Measurements from ENCODE around the gene CPLX4. TPM values are rescaled to one million over a fixed set of nuclear protein-coding genes. Genes with fewer than 3 reads are reported as not detected.

CPLX4 gene, protein sequence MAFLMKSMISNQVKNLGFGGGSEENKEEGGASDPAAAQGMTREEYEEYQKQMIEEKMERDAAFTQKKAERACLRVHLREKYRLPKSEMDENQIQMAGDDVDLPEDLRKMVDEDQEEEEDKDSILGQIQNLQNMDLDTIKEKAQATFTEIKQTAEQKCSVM
- total RNA-seq, result under 1 TPM in 3 of 8 experiments, not detected in 5; 0.23 to 0.81 (median 0.49) TPM

DNA sequence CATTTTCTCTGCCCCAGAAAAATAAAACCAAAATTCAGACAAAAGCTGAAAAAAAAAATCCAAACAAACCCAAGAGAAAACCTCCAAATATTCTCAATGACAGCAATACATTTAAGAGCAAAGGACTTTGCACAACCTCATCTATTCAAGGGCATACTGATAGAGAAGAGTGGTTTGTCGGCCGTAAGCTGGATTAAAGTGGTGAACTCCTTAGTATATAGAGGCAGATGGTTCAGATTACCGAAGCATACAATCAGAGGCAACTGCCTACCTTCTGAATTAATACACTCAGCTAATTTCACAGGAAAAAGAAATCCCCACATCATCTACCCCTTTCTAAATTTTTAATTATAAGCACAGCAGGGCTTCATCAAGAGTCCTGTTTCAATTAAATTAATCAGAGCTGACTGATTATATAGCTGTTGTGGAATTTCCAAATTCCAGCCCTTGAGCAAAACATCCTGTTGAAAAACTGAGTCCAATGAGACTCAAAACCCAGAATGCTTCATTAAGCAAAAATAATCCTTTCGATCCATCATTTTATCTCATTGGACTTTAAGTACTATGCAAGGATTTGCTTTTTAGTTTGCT lies at the start of gene CPLX4:
CPLX4 (minus strand) TSS at position 190 of the 591 bp plus-strand sequence; CDS start at position 3, 187 bp downstream.
- H3K4me3 ChIP-seq, result no peak within 1 kb of the TSS
- in situ Hi-C loops (cut with MboI; ENCODE audit: low pct_unique_long_range_greater_than_20kb in 2 of 9, low sequenced_read_pairs in 9 of 9, unreplicated experiment in 9 of 9), result loop anchor here in 1 of 9 experiments (10.0 kb wide), 1 partner anchor 76 kb away; no protein-coding TSS in a partner anchor

GRCh38 chr18:59360381-59360780 lies 41.9 kb upstream of the CPLX4 start:
- Histone ChIP-seq H3K4me1 (replicated peaks in 1 of 2) (peaks cover 10 to 16% of the 10 kb centered on the region in 2 donors), H3K4me3 (no peak overlapping the region), H3K27ac (no peak overlapping the region)
- in situ Hi-C loops (cut with MboI; ENCODE audit: low pct_unique_long_range_greater_than_20kb in 2 of 9, low sequenced_read_pairs in 9 of 9, unreplicated experiment in 9 of 9), result no loop called here
- ATAC-seq (replicated peaks in 6 of 8), result no peak
- 87 to 100% (median 96%) methylated on average over 2 to 3 of the region's 3 CpGs for WGBS, 10 experiments

More for the DNA sequence above, at the start of gene CPLX4:
- WGBS, 10 experiments, result 0 to 100% (median 82%) methylated on average over 1 to 4 of the region's 4 CpGs
- no peak within 1 kb of the TSS for H3K27ac ChIP-seq
- no peaks in the 10 kb centered on the region for H3K4me1 ChIP-seq (replicated peaks in 1 of 2)
- ATAC-seq (replicated peaks in 6 of 8), result no peak

GRCh38 chr18:59359576-59359952 lies 41.1 kb upstream of the CPLX4 start:
- H3K27ac ChIP-seq, result no peak overlapping the region
- peak overlapping the region; percentile 60 to 98 (median 79) for H3K4me3 ChIP-seq
- WGBS, 10 experiments, result 0 to 80% (median 17%) methylated on average over 1 to 3 of the region's 4 CpGs; no CpG with 5 or more reads in 5 of the 10 experiments
- peak; percentile 5 to 36 (median 25) for ATAC-seq (replicated peaks in 6 of 8)
- in situ Hi-C loops (cut with MboI; ENCODE audit: low pct_unique_long_range_greater_than_20kb in 2 of 9, low sequenced_read_pairs in 9 of 9, unreplicated experiment in 9 of 9), result no loop called here
- peaks cover 10 to 16% of the 10 kb centered on the region in 2 donors for H3K4me1 ChIP-seq (replicated peaks in 1 of 2)

- peak; percentile 87 to 99 (median 97) for ATAC-seq (replicated peaks in 6 of 8)
- H3K4me3 ChIP-seq, result peak within 1 kb of the TSS; percentile 60 to 98 (median 79)
- H3K27ac ChIP-seq, result peak within 1 kb of the TSS; percentile 53 to 81
- in situ Hi-C loops (cut with MboI; ENCODE audit: low pct_unique_long_range_greater_than_20kb in 2 of 9, low sequenced_read_pairs in 9 of 9, unreplicated experiment in 9 of 9), result no loop called here
- 0 to 19% (median 0%) methylated on average over 1 to 15 of the region's 76 CpGs; no CpG with 5 or more reads in 3 of the 10 experiments for WGBS, 10 experiments
- peaks cover 10 to 16% of the 10 kb centered on the region in 2 donors for H3K4me1 ChIP-seq (replicated peaks in 1 of 2)
Measured at GRCh38 chr18:59358712-59359575, 40.5 kb upstream of the CPLX4 start, which contains the start of gene LMAN1. LMAN1 (minus strand) TSS chr18:59359265; CDS start chr18:59359244, 21 bp downstream.

DNA sequence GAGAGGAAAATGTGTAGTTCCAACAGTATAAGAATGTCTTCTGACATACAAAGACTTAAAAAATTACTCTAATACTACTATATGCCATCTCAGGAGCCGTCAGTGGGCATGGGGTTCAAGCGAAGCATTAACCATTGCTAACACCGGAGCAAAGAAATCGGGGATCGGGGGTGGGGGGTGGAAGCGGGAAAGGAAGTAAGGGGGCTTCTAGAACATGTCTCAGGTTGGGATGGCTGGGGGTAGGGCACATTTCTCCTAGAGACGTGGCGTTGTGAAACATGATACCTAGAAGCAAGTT lies 39.9 kb upstream of the CPLX4 start:
- Histone ChIP-seq H3K27ac (peak overlapping the region; percentile 53 to 81), H3K4me3 (peak overlapping the region; percentile 60 to 98 (median 79)), H3K4me1 (replicated peaks in 1 of 2) (peaks cover 10 to 16% of the 10 kb centered on the region in 2 donors)
- in situ Hi-C loops (cut with MboI; ENCODE audit: low pct_unique_long_range_greater_than_20kb in 2 of 9, low sequenced_read_pairs in 9 of 9, unreplicated experiment in 9 of 9), result no loop called here
- WGBS, 10 experiments, result 0% methylated on average over 1 to 3 of the region's 8 CpGs; no CpG with 5 or more reads in 5 of the 10 experiments
- peak in 1 of 8 experiments; percentile 6 for ATAC-seq (replicated peaks in 6 of 8)

DNA sequence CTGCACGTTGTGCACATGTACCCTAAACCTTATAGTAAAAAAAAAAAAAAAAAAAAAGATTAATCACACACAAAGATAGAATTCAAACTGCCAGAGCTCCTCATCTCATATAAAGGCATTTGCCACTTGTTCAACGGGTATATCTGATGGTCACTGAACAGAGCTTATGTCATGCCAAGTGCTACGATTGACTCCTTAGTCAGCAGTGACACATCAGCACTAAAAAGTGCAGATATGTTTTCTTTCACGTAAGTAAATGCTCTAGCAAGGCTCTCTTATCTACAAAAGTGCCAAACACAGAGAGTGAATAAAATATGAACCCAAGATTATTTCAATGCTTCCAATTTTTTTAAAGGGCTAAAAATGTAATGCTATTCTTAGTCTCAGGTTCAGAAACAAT lies 39.5 kb upstream of the CPLX4 start:
- in situ Hi-C loops (cut with MboI; ENCODE audit: low pct_unique_long_range_greater_than_20kb in 2 of 9, low sequenced_read_pairs in 9 of 9, unreplicated experiment in 9 of 9), result no loop called here
- H3K4me1 ChIP-seq (replicated peaks in 1 of 2), result peaks cover 10 to 16% of the 10 kb centered on the region in 2 donors
- WGBS, 10 experiments, result 0 to 42% (median 9%) methylated on average over 2 to 4 of the region's 4 CpGs
- H3K27ac ChIP-seq, result no peak overlapping the region
- peak overlapping the region; percentile 60 to 98 (median 79) for H3K4me3 ChIP-seq
- ATAC-seq (replicated peaks in 6 of 8), result peak in 1 of 8 experiments; percentile 3

- Histone ChIP-seq H3K27ac (no peak overlapping the region), H3K4me3 (no peak overlapping the region), H3K4me1 (replicated peaks in 1 of 2) (peaks cover 10 to 16% of the 10 kb centered on the region in 2 donors)
- 0 to 100% (median 87%) methylated on average over 1 to 2 of the region's 2 CpGs; no CpG with 5 or more reads in 2 of the 10 experiments for WGBS, 10 experiments
- peak in 3 of 8 experiments; percentile 7 to 61 (median 16) for ATAC-seq (replicated peaks in 6 of 8)
- in situ Hi-C loops (cut with MboI; ENCODE audit: low pct_unique_long_range_greater_than_20kb in 2 of 9, low sequenced_read_pairs in 9 of 9, unreplicated experiment in 9 of 9), result no loop called here
Measured at GRCh38 chr18:59354731-59355130, 36.3 kb upstream of the CPLX4 start.

DNA sequence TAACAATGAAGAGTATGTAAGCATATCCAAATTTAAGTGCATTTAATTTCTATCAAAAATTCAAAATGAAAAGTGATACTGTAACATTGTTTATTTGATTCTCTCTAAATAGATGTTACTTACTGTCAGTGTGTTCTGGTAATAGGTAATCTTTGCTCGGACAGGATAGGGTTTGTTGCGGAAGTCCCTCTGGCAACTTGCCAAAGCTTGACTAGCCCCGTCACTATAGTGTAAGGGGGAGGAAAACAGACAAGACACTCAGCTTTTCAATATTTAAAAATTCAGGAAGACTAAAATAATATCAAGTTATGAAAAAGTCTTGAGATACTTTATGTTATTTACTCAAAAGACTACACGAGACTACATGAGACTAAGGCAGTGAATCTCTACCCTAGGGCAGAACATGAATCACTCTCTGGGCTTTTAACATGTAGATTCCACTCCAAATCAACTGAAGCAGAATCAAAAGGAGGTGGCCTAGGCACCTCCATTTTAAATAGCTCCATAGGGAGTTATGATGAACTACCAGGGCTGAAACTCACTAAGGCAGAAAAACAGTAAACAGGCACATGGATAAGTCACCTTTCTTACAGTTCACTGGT lies 34.7 kb upstream of the CPLX4 start:
- peak in 1 of 8 experiments; percentile 27 for ATAC-seq (replicated peaks in 6 of 8)

DNA sequence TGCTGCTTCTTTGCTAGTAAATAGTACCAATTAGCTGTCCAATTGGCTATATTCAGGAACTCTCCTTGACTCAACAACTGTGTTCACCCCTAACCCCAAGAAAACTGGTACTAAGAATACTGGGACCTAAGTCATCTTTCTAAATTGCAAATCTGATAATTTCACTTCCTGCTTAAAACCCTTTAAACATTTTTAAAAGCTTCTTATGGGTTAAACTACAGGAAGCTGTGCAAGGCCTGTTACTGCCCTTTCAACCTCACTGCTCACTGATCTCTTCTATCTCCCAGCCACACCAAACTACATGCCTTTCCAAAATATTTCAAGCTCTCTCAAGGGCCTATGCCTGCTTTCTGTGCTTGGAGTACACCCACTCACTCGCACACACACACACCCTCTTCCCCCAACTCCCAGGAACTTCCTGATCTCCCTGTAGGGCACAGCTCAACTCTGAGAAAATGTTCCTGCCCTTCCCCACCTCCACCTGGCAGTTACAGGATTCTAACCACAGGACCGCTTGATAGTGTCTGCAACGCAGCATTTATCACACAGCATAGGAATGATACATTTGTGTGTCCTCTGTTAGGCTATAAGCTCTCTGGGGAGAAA lies 33.9 kb upstream of the CPLX4 start:
- no peak for ATAC-seq (replicated peaks in 6 of 8)
- Histone ChIP-seq H3K4me1 (replicated peaks in 1 of 2) (peaks cover 6 to 9% of the 10 kb centered on the region in 2 donors), H3K27ac (no peak overlapping the region), H3K4me3 (no peak overlapping the region)
- WGBS, 10 experiments, result 81 to 100% (median 100%) methylated on average over 1 to 3 of the region's 3 CpGs; no CpG with 5 or more reads in 2 of the 10 experiments
- in situ Hi-C loops (cut with MboI; ENCODE audit: low pct_unique_long_range_greater_than_20kb in 2 of 9, low sequenced_read_pairs in 9 of 9, unreplicated experiment in 9 of 9), result no loop called here

More for the DNA sequence above, 34.7 kb upstream of the CPLX4 start:
- H3K4me3 ChIP-seq, result no peak overlapping the region
- no peak overlapping the region for H3K27ac ChIP-seq
- WGBS, 10 experiments, result 63 to 100% (median 92%) methylated on average over 2 to 4 of the region's 4 CpGs
- peaks cover 10 to 16% of the 10 kb centered on the region in 2 donors for H3K4me1 ChIP-seq (replicated peaks in 1 of 2)
- in situ Hi-C loops (cut with MboI; ENCODE audit: low pct_unique_long_range_greater_than_20kb in 2 of 9, low sequenced_read_pairs in 9 of 9, unreplicated experiment in 9 of 9), result no loop called here

GRCh38 chr18:59345556-59345955 lies 27.1 kb upstream of the CPLX4 start:
- H3K4me1 ChIP-seq (replicated peaks in 1 of 2), result no peaks in the 10 kb centered on the region
- H3K27ac ChIP-seq, result no peak overlapping the region
- no peak overlapping the region for H3K4me3 ChIP-seq
- no peak for ATAC-seq (replicated peaks in 6 of 8)
- in situ Hi-C loops (cut with MboI; ENCODE audit: low pct_unique_long_range_greater_than_20kb in 2 of 9, low sequenced_read_pairs in 9 of 9, unreplicated experiment in 9 of 9), result no loop called here
- WGBS, 10 experiments, result 91 to 100% (median 100%) methylated on average over 1 to 4 of the region's 4 CpGs; no CpG with 5 or more reads in 1 of the 10 experiments

DNA sequence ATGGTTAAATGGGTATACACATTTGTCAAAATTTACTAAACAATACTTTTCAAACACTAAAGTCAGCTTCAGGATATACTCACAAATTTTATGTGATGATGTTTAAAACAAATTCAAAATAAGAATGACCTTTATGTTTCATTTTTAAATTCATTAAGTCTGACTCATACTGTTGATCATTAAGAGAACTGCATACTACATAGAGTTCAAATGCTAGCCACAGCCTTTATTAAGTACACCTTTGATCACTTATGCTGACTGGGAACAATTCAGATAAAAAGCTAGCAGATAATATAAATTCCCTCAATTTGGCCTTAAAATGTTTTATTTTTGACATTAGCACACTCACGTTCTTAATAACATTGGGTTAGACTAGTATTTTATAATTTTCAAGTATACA lies 26.5 kb upstream of the CPLX4 start:
- no peak for ATAC-seq (replicated peaks in 6 of 8)
- no peak overlapping the region for H3K4me3 ChIP-seq
- in situ Hi-C loops (cut with MboI; ENCODE audit: low pct_unique_long_range_greater_than_20kb in 2 of 9, low sequenced_read_pairs in 9 of 9, unreplicated experiment in 9 of 9), result no loop called here
- no peaks in the 10 kb centered on the region for H3K4me1 ChIP-seq (replicated peaks in 1 of 2)
- H3K27ac ChIP-seq, result no peak overlapping the region
- 0 to 100% (median 44%) methylated on average over 1 of the region's 1 CpG; no CpG with 5 or more reads in 5 of the 10 experiments for WGBS, 10 experiments

GRCh38 chr18:59343926-59344325 lies 25.5 kb upstream of the CPLX4 start:
- peak in 1 of 8 experiments; percentile 75 for ATAC-seq (replicated peaks in 6 of 8)
- H3K27ac ChIP-seq, result no peak overlapping the region
- no peak overlapping the region for H3K4me3 ChIP-seq
- in situ Hi-C loops (cut with MboI; ENCODE audit: low pct_unique_long_range_greater_than_20kb in 2 of 9, low sequenced_read_pairs in 9 of 9, unreplicated experiment in 9 of 9), result no loop called here
- WGBS, 10 experiments, result 23 to 100% (median 95%) methylated on average over 1 to 2 of the region's 2 CpGs; no CpG with 5 or more reads in 1 of the 10 experiments
- no peaks in the 10 kb centered on the region for H3K4me1 ChIP-seq (replicated peaks in 1 of 2)

Data from motor neuron (in vitro differentiated cells).